Hepatocyte (in vitro differentiated cells): ENCODE measurements around the gene DOCK3.

ENCODE experiments used
- CTCF ChIP-seq: fragments of 200-600 bp; sonication (generic); IDR thresholded peaks from 2 replicates; pipeline ENCODE4 v1.5.1; 2016; ENCODE audit warnings: antibody characterized with exemption, mild to moderate bottlenecking; ENCODE audit not compliant: poor library complexity
- EZH2 ChIP-seq: fragments of 200-600 bp; sonication (generic); IDR thresholded peaks from 2 replicates; pipeline ENCODE4 v1.6.1; 2016; ENCODE audit warnings: antibody characterized with exemption, mild to moderate bottlenecking, borderline replicate concordance
- EZH2phosphoT487 ChIP-seq: fragments of 200-600 bp; sonication (generic); IDR thresholded peaks from one replicate; pipeline ENCODE4 v1.6.1; 2018; ENCODE audit warnings: antibody characterized with exemption, mild to moderate bottlenecking, low read depth, moderate library complexity; ENCODE audit not compliant: unreplicated experiment, severe bottlenecking

GRCh38 chr3:51271172-51271571 is 596.4 kb downstream of the DOCK3 start:
- TF ChIP-seq CTCF (no peak), EZH2 (no peak), EZH2phosphoT487 (no peak)
